ENCODE results near the gene OPRM1. TPM values are rescaled to one million over a fixed set of nuclear protein-coding genes. Genes with fewer than 3 reads are reported as not detected.

OPRM1 gene
- total and polyA plus RNA-seq, 2 donors (not counting 1 experiment from before 2014, with no cell fraction given): not detected

DNA sequence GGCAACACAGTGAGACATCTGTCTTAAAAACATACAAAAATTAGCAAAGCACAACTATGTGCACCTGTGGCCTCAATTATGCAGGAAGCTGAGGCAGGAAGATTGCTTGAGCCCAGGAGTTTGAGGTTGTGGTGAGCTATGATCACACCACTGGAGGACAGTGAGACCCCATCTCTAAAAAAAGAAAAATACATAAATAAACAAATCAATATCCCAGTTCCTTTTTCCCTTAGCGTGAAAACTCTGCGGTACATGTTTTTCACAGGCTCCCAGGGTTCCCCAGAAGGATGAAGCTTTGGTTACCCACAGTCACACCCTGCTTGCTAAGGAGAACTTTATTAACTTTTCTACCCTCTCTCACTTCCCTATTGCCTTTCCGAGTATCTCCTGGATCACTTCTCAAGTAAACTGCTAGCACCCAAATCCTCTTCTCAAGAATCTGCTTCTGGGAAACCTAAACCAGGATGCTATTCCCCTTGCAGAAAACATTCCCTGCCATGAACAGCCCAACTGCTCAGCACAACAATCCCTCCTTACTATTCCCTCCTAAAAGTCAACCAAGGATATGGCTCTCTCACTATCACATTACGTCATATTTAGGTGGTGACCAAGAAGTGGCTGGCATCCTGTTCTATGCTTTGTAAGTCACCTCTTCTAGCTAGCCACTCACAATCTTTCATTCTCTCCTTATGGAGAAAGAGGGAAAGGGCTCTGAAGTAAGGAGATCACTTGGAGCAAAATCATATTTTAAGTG is 195.2 kb downstream of the OPRM1 start:
- H2AFZ ChIP-seq (ENCODE audit: insufficient read depth, low read depth, low read length, poor library complexity, severe bottlenecking): no peak overlapping the region
- H3K79me2 ChIP-seq (ENCODE audit: control insufficient read depth, insufficient read depth, low read length): no peaks in the 10 kb centered on the region
- H3K4me1 ChIP-seq (ENCODE audit: control insufficient read depth in 2 of 2, insufficient read depth in 2 of 2, low read length in 2 of 2): peaks cover 0 to 10% of the 10 kb centered on the region in 2 donors
- DNase-seq: no peak
- H3K9ac ChIP-seq (ENCODE audit: low read length): no peak overlapping the region
- H3K27ac ChIP-seq (ENCODE audit: low read length in 2 of 2): no peak overlapping the region
- Mint-ChIP-seq H3K9me3 (ENCODE audit: insufficient read depth) (no peaks in the 10 kb centered on the region), H3K27ac (no peak overlapping the region), H3K4me3 (no peak overlapping the region), H3K4me1 (peaks cover 15% of the 10 kb centered on the region), H3K27me3 (no peaks in the 10 kb centered on the region)
- CTCF ChIA-PET: no interaction called here
- H3K36me3 ChIP-seq (replicated peaks in 1 of 2; ENCODE audit: control extremely low read depth in 1 of 2, control insufficient read depth in 1 of 2, extremely low read depth in 1 of 2, insufficient read depth in 2 of 2, low read length in 1 of 2): no peaks in the 10 kb centered on the region
- POLR2A ChIA-PET: no interaction called here
- no peak overlapping the region for H3K4me3 ChIP-seq (ENCODE audit: control extremely low read depth in 1 of 5, extremely low read depth in 1 of 5, insufficient read depth in 1 of 5, low read depth in 2 of 5, low read length in 4 of 5)
- intact Hi-C loops (cut with micrococcal nuclease): no loop called here
- H4K20me1 ChIP-seq (ENCODE audit: control insufficient read depth, insufficient read depth, low read length, poor library complexity, severe bottlenecking): no peaks in the 10 kb centered on the region
- no peaks in the 10 kb centered on the region for H3K9me3 ChIP-seq (ENCODE audit: control extremely low read depth in 1 of 3, control insufficient read depth in 2 of 3, insufficient read depth in 1 of 3, low read length in 2 of 3)
- WGBS (ENCODE audit: insufficient coverage): 24% methylated on average over 3 of the region's 4 CpGs
- ATAC-seq (ENCODE audit: low read depth): no peak
- no peaks in the 10 kb centered on the region for H3K27me3 ChIP-seq (replicated peaks in 1 of 4; ENCODE audit: control extremely low read depth in 1 of 4, control insufficient read depth in 3 of 4, insufficient read depth in 4 of 4, low read length in 3 of 4)
- no peak for TF ChIP-seq EZH2 (IDR thresholded peaks at IDR 0.05; ENCODE audit: borderline replicate concordance, insufficient read depth, low read depth, low read length, poor library complexity, severe bottlenecking)
- TF ChIP-seq, protein P1, sequence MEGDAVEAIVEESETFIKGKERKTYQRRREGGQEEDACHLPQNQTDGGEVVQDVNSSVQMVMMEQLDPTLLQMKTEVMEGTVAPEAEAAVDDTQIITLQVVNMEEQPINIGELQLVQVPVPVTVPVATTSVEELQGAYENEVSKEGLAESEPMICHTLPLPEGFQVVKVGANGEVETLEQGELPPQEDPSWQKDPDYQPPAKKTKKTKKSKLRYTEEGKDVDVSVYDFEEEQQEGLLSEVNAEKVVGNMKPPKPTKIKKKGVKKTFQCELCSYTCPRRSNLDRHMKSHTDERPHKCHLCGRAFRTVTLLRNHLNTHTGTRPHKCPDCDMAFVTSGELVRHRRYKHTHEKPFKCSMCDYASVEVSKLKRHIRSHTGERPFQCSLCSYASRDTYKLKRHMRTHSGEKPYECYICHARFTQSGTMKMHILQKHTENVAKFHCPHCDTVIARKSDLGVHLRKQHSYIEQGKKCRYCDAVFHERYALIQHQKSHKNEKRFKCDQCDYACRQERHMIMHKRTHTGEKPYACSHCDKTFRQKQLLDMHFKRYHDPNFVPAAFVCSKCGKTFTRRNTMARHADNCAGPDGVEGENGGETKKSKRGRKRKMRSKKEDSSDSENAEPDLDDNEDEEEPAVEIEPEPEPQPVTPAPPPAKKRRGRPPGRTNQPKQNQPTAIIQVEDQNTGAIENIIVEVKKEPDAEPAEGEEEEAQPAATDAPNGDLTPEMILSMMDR (IDR thresholded peaks at IDR 0.05): no peak
- H3K4me2 ChIP-seq (replicated peaks; ENCODE audit: low read depth, low read length, poor library complexity, severe bottlenecking): no peak overlapping the region

DNA sequence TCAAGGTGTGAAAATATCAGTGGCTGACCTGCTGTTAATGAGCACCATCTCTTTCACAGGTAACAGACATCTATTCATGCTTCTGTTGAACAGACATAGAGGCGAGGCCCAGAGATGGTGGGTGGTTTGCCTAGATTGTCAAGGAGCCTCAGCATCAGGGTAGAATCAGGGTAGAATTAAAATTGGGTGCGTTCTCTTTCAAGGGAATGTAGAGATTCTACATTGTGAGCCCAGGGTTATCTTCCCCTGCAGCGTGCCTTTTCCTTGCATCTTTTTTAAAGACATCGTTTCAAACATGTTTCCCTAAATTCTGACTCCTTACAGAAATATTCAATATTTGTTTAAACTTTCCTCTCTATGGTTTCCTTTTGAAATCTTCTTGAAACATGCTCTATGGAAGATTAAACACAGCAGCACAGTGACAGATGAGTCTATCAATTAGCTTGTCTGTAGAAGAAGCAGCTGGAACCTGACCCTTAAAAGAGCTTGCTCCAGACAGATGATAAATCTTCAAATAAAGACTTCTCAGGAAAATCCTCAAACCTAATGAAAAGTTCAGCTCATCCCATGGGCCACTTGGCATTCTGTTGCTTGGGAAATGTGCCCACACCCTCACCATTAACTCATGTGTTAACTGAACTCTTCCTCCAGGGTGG is 197.7 kb downstream of the OPRM1 start:
- Histone ChIP-seq H3K4me2 (replicated peaks; ENCODE audit: low read depth, low read length, poor library complexity, severe bottlenecking) (no peak overlapping the region), H2AFZ (ENCODE audit: insufficient read depth, low read depth, low read length, poor library complexity, severe bottlenecking) (no peak overlapping the region), H4K20me1 (ENCODE audit: control insufficient read depth, insufficient read depth, low read length, poor library complexity, severe bottlenecking) (no peaks in the 10 kb centered on the region), H3K27ac (ENCODE audit: low read length in 2 of 2) (no peak overlapping the region), H3K9ac (ENCODE audit: low read length) (no peak overlapping the region), H3K79me2 (ENCODE audit: control insufficient read depth, insufficient read depth, low read length) (no peaks in the 10 kb centered on the region), H3K27me3 (replicated peaks in 1 of 4; ENCODE audit: control extremely low read depth in 1 of 4, control insufficient read depth in 3 of 4, insufficient read depth in 4 of 4, low read length in 3 of 4) (no peaks in the 10 kb centered on the region), H3K9me3 (ENCODE audit: control extremely low read depth in 1 of 3, control insufficient read depth in 2 of 3, insufficient read depth in 1 of 3, low read length in 2 of 3) (no peaks in the 10 kb centered on the region), H3K36me3 (replicated peaks in 1 of 2; ENCODE audit: control extremely low read depth in 1 of 2, control insufficient read depth in 1 of 2, extremely low read depth in 1 of 2, insufficient read depth in 2 of 2, low read length in 1 of 2) (no peaks in the 10 kb centered on the region), H3K4me3 (ENCODE audit: control extremely low read depth in 1 of 5, extremely low read depth in 1 of 5, insufficient read depth in 1 of 5, low read depth in 2 of 5, low read length in 4 of 5) (no peak overlapping the region), H3K4me1 (ENCODE audit: control insufficient read depth in 2 of 2, insufficient read depth in 2 of 2, low read length in 2 of 2) (peaks cover 0 to 10% of the 10 kb centered on the region in 2 donors)
- H3K27me3 Mint-ChIP-seq: no peaks in the 10 kb centered on the region
- TF ChIP-seq, protein P1 (IDR thresholded peaks at IDR 0.05): no peak
- no peak for TF ChIP-seq EZH2 (IDR thresholded peaks at IDR 0.05; ENCODE audit: borderline replicate concordance, insufficient read depth, low read depth, low read length, poor library complexity, severe bottlenecking)
- H3K9me3 Mint-ChIP-seq (ENCODE audit: insufficient read depth): no peaks in the 10 kb centered on the region
- no CpG with 5 or more reads among the region's 4 CpGs for WGBS (ENCODE audit: insufficient coverage)
- intact Hi-C loops (cut with micrococcal nuclease): no loop called here
- DNase-seq (no peak), ATAC-seq (ENCODE audit: low read depth) (no peak)
- H3K4me3 Mint-ChIP-seq: no peak overlapping the region
- peaks cover 8% of the 10 kb centered on the region for H3K4me1 Mint-ChIP-seq
- H3K27ac Mint-ChIP-seq: no peak overlapping the region
- ChIA-PET POLR2A (no interaction called here), CTCF (no interaction called here)
